ENCODE results near the gene CPNE5.

CPNE5 gene

GRCh38 chr6:36841756-36842155 lies 2.5 kb upstream of the CPNE5 start:
- no peak for TF ChIP-seq CTCF (IDR thresholded peaks at IDR 0.05; ENCODE audit: borderline replicate concordance, insufficient read depth, low read depth, low read length)
- H3K4me3 ChIP-seq (ENCODE audit: low read depth, low read length): no peak overlapping the region

DNA sequence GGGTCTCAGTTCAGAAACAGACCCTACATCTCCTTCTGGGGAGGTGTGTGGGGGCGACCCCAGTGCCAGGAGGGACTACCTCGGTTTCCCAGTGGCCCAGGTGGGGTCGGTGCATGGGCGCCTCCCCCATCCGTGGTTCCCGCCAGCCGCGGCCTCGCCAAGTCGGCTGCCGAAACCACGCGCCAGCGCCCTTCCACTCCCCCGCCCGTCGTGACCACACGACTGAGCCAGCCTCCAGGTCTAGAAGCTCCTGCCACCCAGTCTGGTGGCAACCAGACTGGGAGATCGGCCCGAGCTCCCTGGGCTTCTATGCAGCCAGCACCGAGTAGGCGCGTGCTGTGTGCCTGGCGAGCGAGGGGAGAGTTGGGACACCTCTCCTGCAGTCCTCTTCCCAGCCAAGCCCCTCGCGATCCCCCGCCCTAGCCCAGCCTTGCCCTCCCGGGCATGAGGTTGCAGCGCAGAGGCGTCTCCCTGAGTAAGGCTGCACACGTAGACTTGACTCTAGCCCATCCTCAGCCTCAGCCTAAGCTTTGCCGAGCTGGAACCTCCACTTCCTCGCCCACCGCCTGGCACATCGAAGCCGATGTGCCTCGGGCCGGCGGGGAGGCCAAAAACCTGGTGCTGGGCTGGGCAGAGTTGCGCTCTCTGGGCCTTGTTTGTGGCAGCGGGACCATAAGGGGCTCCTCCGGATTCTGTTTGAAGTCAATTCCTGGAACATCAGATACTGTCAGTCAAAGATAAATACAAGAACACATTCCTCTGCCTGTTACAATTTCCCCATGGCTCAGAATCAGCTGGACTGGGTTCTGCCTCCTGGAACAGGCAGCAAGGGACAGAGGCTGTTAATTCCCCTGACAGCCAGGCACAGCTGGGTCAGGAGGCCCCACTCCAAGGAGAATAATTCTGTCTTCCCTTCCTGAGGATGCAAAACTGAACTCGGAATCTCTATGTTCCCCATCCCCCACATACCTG lies 1.5 kb upstream of the CPNE5 start:
- no peak overlapping the region for H3K4me3 ChIP-seq (ENCODE audit: low read depth, low read length)
- no peak for TF ChIP-seq CTCF (IDR thresholded peaks at IDR 0.05; ENCODE audit: borderline replicate concordance, insufficient read depth, low read depth, low read length)

DNA sequence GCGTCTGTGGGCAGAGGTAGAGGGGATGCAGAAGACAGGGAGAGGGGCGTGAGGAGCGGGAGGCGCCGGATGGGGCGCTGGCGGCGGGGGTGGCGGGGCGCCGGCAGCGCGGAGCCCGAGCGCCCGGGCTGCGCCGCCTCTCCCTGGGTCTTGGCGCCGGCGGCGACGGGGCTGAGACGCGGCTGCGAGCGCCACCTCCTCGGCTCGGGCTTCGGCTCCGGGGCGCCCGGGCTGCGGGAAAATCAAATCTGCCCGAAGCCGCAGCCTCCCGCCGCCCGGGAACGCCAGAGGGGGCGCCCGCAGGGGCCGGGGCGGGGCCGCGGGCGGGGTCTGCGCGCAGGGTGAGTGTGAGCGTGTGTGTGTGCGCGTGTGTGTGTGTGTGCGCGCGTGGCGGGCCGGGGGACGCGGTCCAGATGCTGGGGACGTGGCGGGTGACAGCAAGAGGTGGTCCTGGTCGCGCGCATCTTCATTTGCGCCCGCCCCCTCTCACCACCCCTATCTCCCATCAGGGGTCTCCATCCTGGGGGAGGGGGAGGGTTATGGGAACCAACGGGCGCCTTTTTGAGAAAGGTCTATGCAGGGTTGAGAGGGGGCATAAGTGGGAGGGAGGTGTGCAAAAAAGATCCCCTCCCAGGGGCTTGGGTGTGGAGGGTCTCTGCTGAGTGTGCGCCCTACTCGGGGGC lies 646 bp upstream of the CPNE5 start:
- no peak for TF ChIP-seq CTCF (IDR thresholded peaks at IDR 0.05; ENCODE audit: borderline replicate concordance, insufficient read depth, low read depth, low read length)
- no peak overlapping the region for H3K4me3 ChIP-seq (ENCODE audit: low read depth, low read length)

- H3K4me3 ChIP-seq (ENCODE audit: low read depth, low read length): no peak overlapping the region
- TF ChIP-seq CTCF (IDR thresholded peaks at IDR 0.05; ENCODE audit: borderline replicate concordance, insufficient read depth, low read depth, low read length): no peak
Measured at GRCh38 chr6:36837686-36838085, 1.6 kb downstream of the CPNE5 start.

- no peak overlapping the region for H3K4me3 ChIP-seq (ENCODE audit: low read depth, low read length)
- no peak for TF ChIP-seq CTCF (IDR thresholded peaks at IDR 0.05; ENCODE audit: borderline replicate concordance, insufficient read depth, low read depth, low read length)
Measured at GRCh38 chr6:36837022-36837339, 2.3 kb downstream of the CPNE5 start.

DNA sequence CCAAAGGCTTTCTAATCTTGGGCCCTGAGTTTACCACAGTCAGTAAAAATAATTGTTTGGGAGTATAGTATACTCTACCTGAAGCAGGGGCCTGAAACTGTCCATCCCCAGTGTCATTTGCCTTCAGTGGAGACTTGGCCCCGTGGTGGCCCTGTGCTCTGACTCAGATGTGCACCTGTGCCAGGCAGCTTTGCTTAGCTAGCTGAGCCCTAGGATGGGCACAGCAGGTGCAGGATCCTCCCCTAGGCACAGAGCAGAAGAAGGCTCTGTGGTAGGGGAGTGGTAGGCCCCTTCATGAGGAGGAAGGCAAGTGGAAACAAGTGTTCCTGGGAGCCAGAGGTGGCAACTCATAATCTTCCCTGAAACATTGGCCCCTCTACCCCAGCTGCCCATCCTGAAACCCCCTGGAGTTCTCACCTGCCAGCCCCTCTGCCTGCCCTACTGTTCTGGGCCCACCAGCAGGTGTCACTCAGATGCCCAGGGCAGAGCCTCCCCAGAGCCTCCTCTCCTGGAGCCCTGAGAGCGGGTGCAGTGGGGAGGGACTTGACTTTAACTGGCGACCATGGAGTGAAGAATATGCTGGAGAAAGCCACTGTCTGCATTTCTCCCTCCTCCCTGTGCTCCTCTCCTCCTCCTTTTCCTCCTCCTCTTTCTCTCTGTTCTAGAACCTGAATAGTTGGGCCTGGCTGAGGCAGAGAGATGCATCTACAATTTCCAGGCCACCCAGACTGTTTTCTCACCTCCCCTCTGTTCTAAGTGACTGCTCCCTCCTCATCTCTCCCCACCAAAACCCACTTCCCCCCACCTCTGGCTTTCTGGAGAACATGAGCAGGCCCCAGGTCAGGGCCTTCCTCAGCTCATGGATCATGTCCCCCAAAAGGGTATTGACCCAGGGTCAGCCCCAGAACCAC lies 2.9 kb downstream of the CPNE5 start:
- no peak overlapping the region for H3K4me3 ChIP-seq (ENCODE audit: low read depth, low read length)
- TF ChIP-seq CTCF (IDR thresholded peaks at IDR 0.05; ENCODE audit: borderline replicate concordance, insufficient read depth, low read depth, low read length): 0 out of 2 replicates have a peak, but pooled peaks have one; percentile 23
